Caco-2 (cell line): ENCODE data around the gene BBOF1. TPM values are rescaled to one million over a fixed set of nuclear protein-coding genes. Genes with fewer than 3 reads are reported as not detected.

ENCODE experiments used
- BruUV-seq: library from RNA; stranded (reverse); fragments of 400-500 nt; replicated peaks from 2 replicates; lab custom pipeline; 2021; lab: Mats Ljungman, UMichigan
- CTCF ChIA-PET: fragments of 300-600 bp; sonication (Branson Sonifier 250); formaldehyde crosslinking; loops from one replicate; lab custom pipeline; 2022; ENCODE audit warnings: antibody characterized with exemption; lab: Charles Lee
- POLR2A ChIA-PET: fragments of 300-600 bp; sonication (Branson Sonifier 250); formaldehyde crosslinking; loops from one replicate; lab custom pipeline; 2022; ENCODE audit warnings: antibody characterized with exemption; lab: Charles Lee
- DNase-seq, 2 experiments: peaks; one replicate each; pipeline versions ENCODE4 v3.0.0 to v3.0.0-alpha.2; 2020 to 2022
- H3K27me3 ChIP-seq: replicated peaks from 2 replicates; pipeline ENCODE4 v1.6.0; 2011; ENCODE audit warnings: low read length; ENCODE audit not compliant: control insufficient read depth, insufficient read depth
- H3K36me3 ChIP-seq: 2 replicates; pipeline ENCODE4 v1.5.1; 2011; ENCODE audit warnings: low read length; ENCODE audit not compliant: control insufficient read depth, insufficient read depth
- H3K4me1 ChIP-seq: fragments of 250-450 bp; sonication (Bioruptor Pico); 2 replicates; pipeline ENCODE4 v1.5.1; 2020; ENCODE audit warnings: mild to moderate bottlenecking
- H3K4me3 ChIP-seq: 2 replicates; pipeline ENCODE4 v1.5.1; 2011; ENCODE audit warnings: low read depth, mild to moderate bottlenecking, control low read depth, low read length
- H3K9me3 ChIP-seq: fragments of 250-450 bp; sonication (Bioruptor Pico); 2 replicates; pipeline ENCODE4 v1.5.1; 2020; ENCODE audit warnings: mild to moderate bottlenecking, moderate library complexity
- H3K27ac Mint-ChIP-seq: one replicate; pipeline ENCODE4 v1.8.0; 2022; ENCODE audit warnings: mixed read lengths; ENCODE audit not compliant: unreplicated experiment
- H3K27me3 Mint-ChIP-seq: one replicate; pipeline ENCODE4 v1.8.0; 2022; ENCODE audit warnings: mixed read lengths; ENCODE audit not compliant: insufficient read depth, unreplicated experiment
- H3K36me3 Mint-ChIP-seq: one replicate; pipeline ENCODE4 v1.8.0; 2022; ENCODE audit warnings: mild to moderate bottlenecking, mixed read lengths; ENCODE audit not compliant: insufficient read depth, unreplicated experiment
- H3K4me1 Mint-ChIP-seq: one replicate; pipeline ENCODE4 v1.8.0; 2022; ENCODE audit warnings: low read depth, mixed read lengths; ENCODE audit not compliant: unreplicated experiment
- H3K4me3 Mint-ChIP-seq: one replicate; pipeline ENCODE4 v1.8.0; 2022; ENCODE audit warnings: mild to moderate bottlenecking, moderate library complexity, mixed read lengths; ENCODE audit not compliant: unreplicated experiment
- H3K9me3 Mint-ChIP-seq: one replicate; pipeline ENCODE4 v1.8.0; 2022; ENCODE audit warnings: mixed read lengths; ENCODE audit not compliant: unreplicated experiment
- CTCF ChIP-seq, 2 experiments: fragments of 200-600 bp in 1 of 2; IDR thresholded peaks; 1 replicate in 1 of 2; 2 replicates in 1 of 2; pipeline versions ENCODE4 v1.5.1 to v1.8.0; 2011 to 2022; ENCODE audit warnings: antibody characterized with exemption in 1 of 2, control low read depth in 1 of 2, inconsistent platforms in 1 of 2, low read depth in 1 of 2, low read length in 1 of 2, mild to moderate bottlenecking in 1 of 2, moderate library complexity in 1 of 2; ENCODE audit not compliant: insufficient read depth in 1 of 2, severe bottlenecking in 1 of 2, unreplicated experiment in 1 of 2
- intact Hi-C: fragments of 100-400 bp; cut with micrococcal nuclease; formaldehyde crosslinking; loops from one replicate; pipeline ENCODE4 v1.10.0; 2022; ENCODE audit not compliant: unreplicated experiment
- total RNA-seq: library from RNA; stranded (reverse); gene quantifications from 2 replicates; pipeline ENCODE4 v1.2.3, GENCODE V29; 2022

BBOF1 gene
- total RNA-seq, 1 experiment from 2014 or later, result 0.66 TPM

- no peak for TF ChIP-seq CTCF (IDR thresholded peaks at IDR 0.05; ENCODE audit: insufficient read depth in 1 of 2, low read depth in 1 of 2, low read length in 1 of 2, severe bottlenecking in 1 of 2, unreplicated experiment in 1 of 2)
Observed at GRCh38 chr14:74029136-74029535, 10.0 kb downstream of the BBOF1 start.

GRCh38 chr14:74034572-74034971 is 15.4 kb downstream of the BBOF1 start:
- no peak overlapping the region for H3K4me3 ChIP-seq
- no peaks in the 10 kb centered on the region for H3K27me3 ChIP-seq
- no peaks in the 10 kb centered on the region for H3K36me3 ChIP-seq
- H3K27ac Mint-ChIP-seq, result no peak overlapping the region
- BruUV-seq, result no TSS peak
- no peak overlapping the region for H3K4me3 Mint-ChIP-seq
- no peaks in the 10 kb centered on the region for H3K4me1 ChIP-seq
- H3K36me3 Mint-ChIP-seq, result no peaks in the 10 kb centered on the region
- no peaks in the 10 kb centered on the region for H3K4me1 Mint-ChIP-seq
- no peak for TF ChIP-seq CTCF (IDR thresholded peaks at IDR 0.05; ENCODE audit: insufficient read depth in 1 of 2, low read depth in 1 of 2, low read length in 1 of 2, severe bottlenecking in 1 of 2, unreplicated experiment in 1 of 2)
- intact Hi-C loops, result no loop called here
- no peaks in the 10 kb centered on the region for H3K9me3 ChIP-seq
- no peak for DNase-seq
- POLR2A ChIA-PET, result no interaction called here
- H3K9me3 Mint-ChIP-seq, result no peaks in the 10 kb centered on the region
- CTCF ChIA-PET, result interaction anchor here (0.7 kb wide), 1 partner anchor 49 kb away, joined by 4 read pairs; no protein-coding TSS in a partner anchor
- no peaks in the 10 kb centered on the region for H3K27me3 Mint-ChIP-seq

More at GRCh38 chr14:74029136-74029535, 10.0 kb downstream of the BBOF1 start:
- Mint-ChIP-seq H3K27me3 (no peaks in the 10 kb centered on the region), H3K36me3 (no peaks in the 10 kb centered on the region), H3K9me3 (no peaks in the 10 kb centered on the region), H3K4me3 (no peak overlapping the region), H3K4me1 (peaks cover 13% of the 10 kb centered on the region), H3K27ac (no peak overlapping the region)
- no peaks in the 10 kb centered on the region for H3K9me3 ChIP-seq
- peak in 1 of 2 experiments; percentile 3 for DNase-seq
- CTCF ChIA-PET, result no interaction called here
- intact Hi-C loops, result loop anchor here (2.0 kb wide), 1 partner anchor 78 kb away; the partner anchor contains the start of genes COQ6 and FAM161B
- H3K4me1 ChIP-seq, result peaks cover 19% of the 10 kb centered on the region
- no peak overlapping the region for H3K4me3 ChIP-seq
- H3K36me3 ChIP-seq, result no peaks in the 10 kb centered on the region
- no peaks in the 10 kb centered on the region for H3K27me3 ChIP-seq
- no TSS peak for BruUV-seq
- POLR2A ChIA-PET, result interaction anchor here (0.5 kb wide), 1 partner anchor 199 kb away, joined by 5 read pairs; no protein-coding TSS in a partner anchor

- no peaks in the 10 kb centered on the region for H3K4me1 Mint-ChIP-seq
- H3K4me3 ChIP-seq, result no peak overlapping the region
- no peaks in the 10 kb centered on the region for H3K4me1 ChIP-seq
- no peaks in the 10 kb centered on the region for H3K27me3 ChIP-seq
- DNase-seq, result no peak
- H3K36me3 Mint-ChIP-seq, result no peaks in the 10 kb centered on the region
- H3K36me3 ChIP-seq, result no peaks in the 10 kb centered on the region
- CTCF ChIA-PET, result interaction anchor here (0.7 kb wide), 1 partner anchor 651 kb away, joined by 5 read pairs; no protein-coding TSS in a partner anchor
- TF ChIP-seq CTCF (IDR thresholded peaks at IDR 0.05; ENCODE audit: insufficient read depth in 1 of 2, low read depth in 1 of 2, low read length in 1 of 2, severe bottlenecking in 1 of 2, unreplicated experiment in 1 of 2), result no peak
- POLR2A ChIA-PET, result interaction anchor here (1.1 kb wide), 1 partner anchor 86 kb away, joined by 3 read pairs; the partner anchor contains the start of genes COQ6 and FAM161B
- intact Hi-C loops, result loop anchor here (5.0 kb wide), 2 partner anchors 38 to 93 kb away; no protein-coding TSS in a partner anchor
- BruUV-seq, result no TSS peak
- H3K4me3 Mint-ChIP-seq, result no peak overlapping the region
- H3K27me3 Mint-ChIP-seq, result no peaks in the 10 kb centered on the region
- no peaks in the 10 kb centered on the region for H3K9me3 ChIP-seq
- H3K9me3 Mint-ChIP-seq, result no peaks in the 10 kb centered on the region
- H3K27ac Mint-ChIP-seq, result no peak overlapping the region
Observed at GRCh38 chr14:74035556-74035955, 16.4 kb downstream of the BBOF1 start.
